MM.1S (cell line): ENCODE results near the gene TPX2.
A peak's percentile ranks its signal among the peaks of the same experiment; 100 is the strongest.

Experiments used
- DNase-seq: peaks from one replicate; pipeline ENCODE4 v3.0.0-alpha.2; 2015
- H2AFZ ChIP-seq: fragments of 300-600 bp; sonication (generic); 2 replicates; pipeline ENCODE4 v1.6.0; 2016; ENCODE audit warnings: antibody characterized with exemption, low read length
- H3F3A ChIP-seq: fragments of 300-600 bp; sonication (generic); 2 replicates; pipeline ENCODE4 v1.6.1; 2016; ENCODE audit warnings: mild to moderate bottlenecking, antibody characterized with exemption, low read length, moderate library complexity, mixed read lengths; ENCODE audit not compliant: insufficient read depth
- H3K27ac ChIP-seq: fragments of 300-600 bp; sonication (generic); 2 replicates; pipeline ENCODE4 v1.5.1; 2016; ENCODE audit warnings: mild to moderate bottlenecking, low read length
- H3K27me3 ChIP-seq: fragments of 300-600 bp; sonication (generic); replicated peaks from 2 replicates; pipeline ENCODE4 v1.6.0; 2016; ENCODE audit warnings: low read length; ENCODE audit not compliant: insufficient read depth
- H3K36me3 ChIP-seq: fragments of 300-600 bp; sonication (generic); replicated peaks from 2 replicates; pipeline ENCODE4 v1.6.1; 2016; ENCODE audit warnings: mild to moderate bottlenecking, low read length, mixed read lengths; ENCODE audit not compliant: insufficient read depth
- H3K4me1 ChIP-seq: fragments of 300-600 bp; sonication (generic); 2 replicates; pipeline ENCODE4 v1.6.1; 2016; ENCODE audit warnings: low read length, mixed read lengths
- H3K4me2 ChIP-seq: fragments of 300-600 bp; sonication (generic); 2 replicates; pipeline ENCODE4 v1.6.0; 2016; ENCODE audit warnings: low read depth, low read length
- H3K4me3 ChIP-seq: fragments of 300-600 bp; sonication (generic); 2 replicates; pipeline ENCODE4 v1.5.1; 2016; ENCODE audit warnings: low read length, mixed read lengths
- H3K79me2 ChIP-seq: fragments of 300-600 bp; sonication (generic); 2 replicates; pipeline ENCODE4 v1.6.1; 2016; ENCODE audit warnings: mixed run types, low read length, mixed read lengths
- H3K9ac ChIP-seq: fragments of 300-600 bp; sonication (generic); 2 replicates; pipeline ENCODE4 v1.6.1; 2016; ENCODE audit warnings: low read length, mixed read lengths
- H3K9me2 ChIP-seq: fragments of 300-600 bp; sonication (generic); replicated peaks from 2 replicates; pipeline ENCODE4 v1.6.1; 2016; ENCODE audit warnings: mild to moderate bottlenecking, low read length, mixed read lengths; ENCODE audit not compliant: insufficient read depth
- H3K9me3 ChIP-seq: fragments of 300-600 bp; sonication (generic); replicated peaks from 2 replicates; pipeline ENCODE4 v1.6.1; 2016; ENCODE audit warnings: mild to moderate bottlenecking, low read length, mixed read lengths; ENCODE audit not compliant: insufficient read depth
- H4K20me1 ChIP-seq: fragments of 300-600 bp; sonication (generic); 2 replicates; pipeline ENCODE4 v1.6.1; 2016; ENCODE audit warnings: mild to moderate bottlenecking, low read length, moderate library complexity, mixed read lengths; ENCODE audit not compliant: insufficient read depth
- CTCF ChIP-seq: fragments of 300-600 bp; sonication (generic); IDR thresholded peaks from 2 replicates; pipeline ENCODE4 v1.5.1; 2016; ENCODE audit warnings: antibody characterized with exemption, low read length, mixed read lengths
- EZH2 ChIP-seq: fragments of 300-600 bp; sonication (generic); optimal IDR thresholded peaks from 2 replicates; pipeline ENCODE3; 2017; ENCODE audit warnings: low read depth, mild to moderate bottlenecking, antibody characterized with exemption, low read length, mixed read lengths
- EZH2phosphoT487 ChIP-seq: fragments of 300-600 bp; sonication (generic); IDR thresholded peaks from 2 replicates; pipeline ENCODE4 v1.6.1; 2018; ENCODE audit warnings: antibody characterized with exemption, low read length

Gene TPX2

GRCh38 chr20:31704225-31705119, 34.6 kb upstream of the TPX2 start:
- Histone ChIP-seq H3K9ac (peak overlapping the region; percentile 64), H3K27me3 (no peaks in the 10 kb centered on the region), H2AFZ (no peak overlapping the region), H3F3A (peaks cover 75% of the 10 kb centered on the region), H3K27ac (peak overlapping the region; percentile 99), H3K36me3 (peaks cover 16% of the 10 kb centered on the region), H3K4me3 (peak overlapping the region; percentile 11; the same call in 1 of the 2 replicates), H3K9me3 (no peaks in the 10 kb centered on the region), H4K20me1 (no peaks in the 10 kb centered on the region), H3K9me2 (no peaks in the 10 kb centered on the region), H3K79me2 (peaks cover 84% of the 10 kb centered on the region), H3K4me1 (peaks cover 79% of the 10 kb centered on the region), H3K4me2 (peak overlapping the region; percentile 70)
- no peak for DNase-seq
- TF ChIP-seq CTCF (no peak), EZH2phosphoT487 (no peak), EZH2 (no peak)

- Histone ChIP-seq H3K4me1 (peaks cover 77% of the 10 kb centered on the region), H3K9ac (peak overlapping the region; percentile 64), H3K4me2 (peak overlapping the region; percentile 70), H3F3A (peaks cover 74% of the 10 kb centered on the region), H3K4me3 (peak overlapping the region; percentile 11), H3K9me2 (no peaks in the 10 kb centered on the region), H3K27me3 (no peaks in the 10 kb centered on the region), H4K20me1 (no peaks in the 10 kb centered on the region), H3K9me3 (no peaks in the 10 kb centered on the region), H3K36me3 (peaks cover 16% of the 10 kb centered on the region), H2AFZ (no peak overlapping the region), H3K27ac (peak overlapping the region; percentile 99), H3K79me2 (peaks cover 82% of the 10 kb centered on the region)
- no peak for DNase-seq
- TF ChIP-seq CTCF, result no peak
- TF ChIP-seq EZH2, result no peak
- TF ChIP-seq EZH2phosphoT487, result no peak
Observed at GRCh38 chr20:31705191-31705590, 33.9 kb upstream of the TPX2 start.

- no peak for TF ChIP-seq EZH2
- TF ChIP-seq CTCF, result no peak
- no peak for TF ChIP-seq EZH2phosphoT487
- no peaks in the 10 kb centered on the region for H3K9me3 ChIP-seq
- peak overlapping the region; percentile 99 for H3K27ac ChIP-seq
- DNase-seq, result peak; percentile 92
- no peaks in the 10 kb centered on the region for H3K9me2 ChIP-seq
- peaks cover 74% of the 10 kb centered on the region for H3F3A ChIP-seq
- H3K36me3 ChIP-seq, result peaks cover 16% of the 10 kb centered on the region
- no peaks in the 10 kb centered on the region for H4K20me1 ChIP-seq
- H2AFZ ChIP-seq, result no peak overlapping the region
- H3K79me2 ChIP-seq, result peaks cover 82% of the 10 kb centered on the region
- peak overlapping the region; percentile 93 for H3K4me2 ChIP-seq
- peak overlapping the region; percentile 11 for H3K4me3 ChIP-seq
- peak overlapping the region; percentile 64 for H3K9ac ChIP-seq
- peaks cover 78% of the 10 kb centered on the region for H3K4me1 ChIP-seq
- no peaks in the 10 kb centered on the region for H3K27me3 ChIP-seq
Observed at GRCh38 chr20:31705598-31706597, 33.2 kb upstream of the TPX2 start.
